ENCODE measurements around the gene C12orf60.

The C12orf60 gene

GRCh38 chr12:14776236-14776961 lies 27.1 kb upstream of the C12orf60 start:
- no peak for TF ChIP-seq EZH2 (IDR thresholded peaks at IDR 0.05; ENCODE audit: borderline replicate concordance, low read depth, low read length, severe bottlenecking)
- TF ChIP-seq, protein P1, sequence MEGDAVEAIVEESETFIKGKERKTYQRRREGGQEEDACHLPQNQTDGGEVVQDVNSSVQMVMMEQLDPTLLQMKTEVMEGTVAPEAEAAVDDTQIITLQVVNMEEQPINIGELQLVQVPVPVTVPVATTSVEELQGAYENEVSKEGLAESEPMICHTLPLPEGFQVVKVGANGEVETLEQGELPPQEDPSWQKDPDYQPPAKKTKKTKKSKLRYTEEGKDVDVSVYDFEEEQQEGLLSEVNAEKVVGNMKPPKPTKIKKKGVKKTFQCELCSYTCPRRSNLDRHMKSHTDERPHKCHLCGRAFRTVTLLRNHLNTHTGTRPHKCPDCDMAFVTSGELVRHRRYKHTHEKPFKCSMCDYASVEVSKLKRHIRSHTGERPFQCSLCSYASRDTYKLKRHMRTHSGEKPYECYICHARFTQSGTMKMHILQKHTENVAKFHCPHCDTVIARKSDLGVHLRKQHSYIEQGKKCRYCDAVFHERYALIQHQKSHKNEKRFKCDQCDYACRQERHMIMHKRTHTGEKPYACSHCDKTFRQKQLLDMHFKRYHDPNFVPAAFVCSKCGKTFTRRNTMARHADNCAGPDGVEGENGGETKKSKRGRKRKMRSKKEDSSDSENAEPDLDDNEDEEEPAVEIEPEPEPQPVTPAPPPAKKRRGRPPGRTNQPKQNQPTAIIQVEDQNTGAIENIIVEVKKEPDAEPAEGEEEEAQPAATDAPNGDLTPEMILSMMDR (IDR thresholded peaks at IDR 0.05; ENCODE audit: borderline replicate concordance, extremely low read depth, low read length, poor library complexity, severe bottlenecking), result peak; percentile 35
- H3K27ac ChIP-seq (ENCODE audit: low read length), result no peak overlapping the region
- no peaks in the 10 kb centered on the region for H4K20me1 ChIP-seq (ENCODE audit: insufficient read depth, low read length)
- DNase-seq (no peak), ATAC-seq (ENCODE audit: insufficient read depth, low read depth) (no peak)
- H3K36me3 ChIP-seq (ENCODE audit: insufficient read depth, low read length), result no peaks in the 10 kb centered on the region
- H3K4me1 ChIP-seq (ENCODE audit: insufficient read depth, low read length), result peaks cover 20% of the 10 kb centered on the region
- H3K9ac ChIP-seq (ENCODE audit: low read depth, low read length), result no peak overlapping the region
- H3K79me2 ChIP-seq (ENCODE audit: insufficient read depth, low read length), result no peaks in the 10 kb centered on the region
- H2AFZ ChIP-seq (ENCODE audit: low read depth, low read length), result no peak overlapping the region
- H3K27me3 ChIP-seq (ENCODE audit: insufficient read depth, low read length, poor library complexity), result no peaks in the 10 kb centered on the region
- H3K4me2 ChIP-seq (ENCODE audit: insufficient read depth, low read length), result no peak overlapping the region
- no peak overlapping the region for H3K4me3 ChIP-seq (ENCODE audit: low read depth in 1 of 2, low read length in 2 of 2)
- no peaks in the 10 kb centered on the region for H3K9me3 ChIP-seq (ENCODE audit: insufficient read depth, low read length, severe bottlenecking)

GRCh38 chr12:14777271-14777670 lies 26.2 kb upstream of the C12orf60 start:
- H3K4me1 ChIP-seq (ENCODE audit: insufficient read depth, low read length), result peaks cover 14% of the 10 kb centered on the region
- no peak overlapping the region for H3K27ac ChIP-seq (ENCODE audit: low read length)
- ATAC-seq (ENCODE audit: insufficient read depth, low read depth) (no peak), DNase-seq (no peak)
- no peaks in the 10 kb centered on the region for H3K36me3 ChIP-seq (ENCODE audit: insufficient read depth, low read length)
- TF ChIP-seq, protein P1 (IDR thresholded peaks at IDR 0.05; ENCODE audit: borderline replicate concordance, extremely low read depth, low read length, poor library complexity, severe bottlenecking), result no peak
- TF ChIP-seq EZH2 (IDR thresholded peaks at IDR 0.05; ENCODE audit: borderline replicate concordance, low read depth, low read length, severe bottlenecking), result no peak
- H3K9me3 ChIP-seq (ENCODE audit: insufficient read depth, low read length, severe bottlenecking), result no peaks in the 10 kb centered on the region
- H4K20me1 ChIP-seq (ENCODE audit: insufficient read depth, low read length), result no peaks in the 10 kb centered on the region
- H3K4me2 ChIP-seq (ENCODE audit: insufficient read depth, low read length), result no peak overlapping the region
- H3K79me2 ChIP-seq (ENCODE audit: insufficient read depth, low read length), result no peaks in the 10 kb centered on the region
- no peaks in the 10 kb centered on the region for H3K27me3 ChIP-seq (ENCODE audit: insufficient read depth, low read length, poor library complexity)
- H3K4me3 ChIP-seq (ENCODE audit: low read depth in 1 of 2, low read length in 2 of 2), result no peak overlapping the region
- no peak overlapping the region for H3K9ac ChIP-seq (ENCODE audit: low read depth, low read length)
- H2AFZ ChIP-seq (ENCODE audit: low read depth, low read length), result no peak overlapping the region

GRCh38 chr12:14779834-14780233 lies 23.6 kb upstream of the C12orf60 start:
- no peak for DNase-seq

More at GRCh38 chr12:14779834-14780233, 23.6 kb upstream of the C12orf60 start:
- ATAC-seq (ENCODE audit: insufficient read depth, low read depth), result no peak
- Histone ChIP-seq H3K27me3 (ENCODE audit: insufficient read depth, low read length, poor library complexity) (no peaks in the 10 kb centered on the region), H3K4me3 (ENCODE audit: low read depth in 1 of 2, low read length in 2 of 2) (no peak overlapping the region), H3K4me1 (ENCODE audit: insufficient read depth, low read length) (peaks cover 13% of the 10 kb centered on the region), H3K4me2 (ENCODE audit: insufficient read depth, low read length) (no peak overlapping the region), H3K9me3 (ENCODE audit: insufficient read depth, low read length, severe bottlenecking) (no peaks in the 10 kb centered on the region), H4K20me1 (ENCODE audit: insufficient read depth, low read length) (no peaks in the 10 kb centered on the region), H2AFZ (ENCODE audit: low read depth, low read length) (peak overlapping the region; percentile 21; the same call in 1 of the 2 replicates), H3K9ac (ENCODE audit: low read depth, low read length) (no peak overlapping the region), H3K36me3 (ENCODE audit: insufficient read depth, low read length) (peaks cover 9% of the 10 kb centered on the region; the same call in 1 of the 2 replicates), H3K27ac (ENCODE audit: low read length) (no peak overlapping the region), H3K79me2 (ENCODE audit: insufficient read depth, low read length) (no peaks in the 10 kb centered on the region)
- TF ChIP-seq, protein P1 (IDR thresholded peaks at IDR 0.05; ENCODE audit: borderline replicate concordance, extremely low read depth, low read length, poor library complexity, severe bottlenecking), result no peak
- TF ChIP-seq EZH2 (IDR thresholded peaks at IDR 0.05; ENCODE audit: borderline replicate concordance, low read depth, low read length, severe bottlenecking), result no peak
